Inflammatory macrophage treated with lipopolysaccharide for 4 hours (primary cell): Measurements from ENCODE around the gene CDKL2.
A peak's percentile ranks its signal among the peaks of the same experiment; 100 is the strongest.
"Not testable (repeated sequence)": the region's sequence is repeated elsewhere in the genome, so short reads cannot be mapped to it uniquely, and the experiment has no call there.

ENCODE experiments used
- DNase-seq: peaks from one replicate; pipeline ENCODE4 v3.0.0-alpha.2; 2020

Gene CDKL2

GRCh38 chr4:75547647-75548387 lies 82.5 kb downstream of the CDKL2 start:
- peak; percentile 33 for DNase-seq

- DNase-seq, result no peak
Observed at GRCh38 chr4:75545526-75545925, 84.8 kb downstream of the CDKL2 start.

DNA sequence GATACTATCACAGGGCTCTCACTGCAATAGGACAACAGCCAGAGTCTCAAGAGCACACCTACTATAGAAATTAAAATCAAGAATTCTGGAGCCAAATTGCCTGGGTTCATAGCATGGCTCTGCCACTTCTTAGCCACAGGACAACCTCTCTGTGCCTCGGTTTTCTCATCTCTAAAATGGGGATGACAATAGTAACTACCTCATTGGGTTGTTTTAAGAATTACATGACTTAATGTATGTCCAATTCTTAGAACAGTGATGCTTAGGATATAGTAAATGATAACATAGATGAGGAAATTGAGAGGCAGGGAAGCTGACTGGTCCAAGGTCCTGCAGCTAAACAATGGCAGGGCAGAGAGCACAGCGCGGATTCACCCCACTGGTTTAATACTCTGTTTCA lies 85.5 kb downstream of the CDKL2 start:
- no peak for DNase-seq

DNA sequence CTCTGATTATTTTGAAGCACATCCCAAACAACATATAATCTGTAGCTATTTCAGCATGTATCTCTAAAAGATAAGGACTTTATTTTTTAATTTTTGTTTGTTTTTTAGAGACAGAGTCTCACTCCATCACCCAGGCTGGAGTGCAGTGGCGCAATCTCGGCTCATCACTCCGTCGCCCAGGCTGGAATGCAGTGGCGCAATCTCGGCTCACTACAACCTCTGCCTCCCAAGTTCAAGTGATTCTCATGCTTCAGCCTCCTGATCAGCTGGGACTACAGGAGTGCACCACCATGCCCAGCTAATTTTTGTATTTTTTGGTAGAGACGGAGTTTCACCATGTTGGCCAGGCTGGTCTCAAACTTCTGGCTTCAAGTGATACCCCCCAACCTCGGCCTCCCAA lies 86.1 kb downstream of the CDKL2 start:
- DNase-seq, result not testable (repeated sequence)

- no peak for DNase-seq
Observed at GRCh38 chr4:75542824-75543223, 87.5 kb downstream of the CDKL2 start.

- not testable (repeated sequence) for DNase-seq
Observed at GRCh38 chr4:75537308-75537707, 93.0 kb downstream of the CDKL2 start.

- not testable (repeated sequence) for DNase-seq
Observed at GRCh38 chr4:75533926-75534325, 96.4 kb downstream of the CDKL2 start.

DNA sequence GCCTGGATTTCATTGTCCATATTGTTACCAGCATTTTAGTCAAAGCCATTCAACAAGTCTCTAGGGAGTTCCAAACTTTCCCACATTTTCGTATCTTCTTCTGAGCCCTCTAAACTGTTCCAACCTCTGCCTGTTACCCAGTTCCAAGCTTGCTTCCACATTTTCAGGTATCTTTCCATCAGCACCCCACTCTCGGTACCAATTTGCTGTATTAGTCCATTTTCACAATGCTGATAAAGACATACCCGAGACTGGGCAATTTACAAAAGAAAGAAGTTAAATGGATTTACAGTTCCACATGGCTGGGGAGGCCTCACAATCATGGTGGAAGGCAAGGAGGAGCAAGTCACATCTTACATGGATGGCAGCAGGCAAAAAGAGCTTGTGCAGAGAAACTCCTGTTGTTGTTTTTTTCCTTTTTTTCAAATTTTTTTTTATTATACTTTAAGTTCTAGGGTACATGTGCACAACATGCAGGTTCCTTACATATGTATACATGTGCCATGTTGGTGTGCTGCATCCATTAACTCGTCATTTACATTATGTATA lies 96.9 kb downstream of the CDKL2 start:
- DNase-seq, result not testable (repeated sequence)

GRCh38 chr4:75531536-75532143 lies 98.7 kb downstream of the CDKL2 start:
- DNase-seq, result not testable (repeated sequence)

DNA sequence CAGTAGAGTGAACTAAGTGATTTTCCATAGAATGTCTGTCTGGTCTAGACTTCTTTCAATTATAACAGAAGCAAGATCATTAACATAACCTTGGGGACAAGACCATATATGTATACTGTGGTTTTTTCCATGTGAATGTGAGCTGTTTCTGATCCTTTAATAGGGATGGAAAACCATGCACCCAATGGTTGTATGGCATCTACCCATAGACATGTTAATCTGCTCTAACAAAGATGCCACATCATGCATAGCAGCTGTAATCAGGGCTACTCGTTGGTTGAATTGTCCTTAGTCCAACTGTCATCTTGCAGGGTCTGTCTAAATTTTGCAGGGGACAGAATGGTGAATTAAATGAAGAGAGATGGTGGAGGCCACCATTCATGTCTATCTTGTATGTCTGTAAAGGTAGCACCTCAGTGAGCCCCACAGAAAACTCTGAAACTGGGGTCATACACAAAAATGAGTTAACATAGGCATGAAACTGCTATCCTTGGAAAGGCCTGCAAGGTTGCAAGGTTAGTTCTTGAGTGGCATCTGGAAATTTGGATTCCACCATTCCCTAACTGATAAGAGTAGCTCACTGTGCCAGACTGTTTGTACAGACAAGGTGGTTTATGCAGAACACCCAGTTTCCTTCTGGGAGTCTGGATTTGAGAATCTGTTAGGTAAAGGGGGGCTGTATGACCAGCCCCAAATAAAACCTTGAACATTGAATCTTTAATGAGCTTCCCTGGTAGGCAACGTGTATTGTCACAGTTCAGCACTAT lies 99.6 kb downstream of the CDKL2 start:
- DNase-seq, result no peak
